Peyer's patch (tissue), 4 donors: ENCODE data around the gene NBAS. TPM values are rescaled to one million over a fixed set of nuclear protein-coding genes. Genes with fewer than 3 reads are reported as not detected.

ENCODE experiments used
- DNase-seq, 3 donors: peaks; one replicate each; pipeline ENCODE4 v3.0.0-alpha.2; 2017 to 2019
- H3K27ac ChIP-seq, 4 donors: fragments of 200-600 bp; sonication (generic); one replicate each; pipeline ENCODE4 v1.5.1; 2016 to 2019
- H3K27me3 ChIP-seq, 2 donors: fragments of 200-600 bp; sonication (generic); one replicate each; pipeline ENCODE4 v1.5.1; 2019
- H3K36me3 ChIP-seq, 3 donors: fragments of 200-600 bp; sonication (generic); one replicate each; pipeline ENCODE4 v1.5.1; 2016 to 2019
- H3K4me1 ChIP-seq, 4 donors: fragments of 200-600 bp; sonication (generic); one replicate each; pipeline ENCODE4 v1.5.1; 2016 to 2019
- H3K4me3 ChIP-seq, 4 donors: fragments of 200-600 bp; sonication (generic); 1 replicate in 3 of 4; 2 replicates in 1 of 4; pipeline ENCODE4 v1.5.1; 2016 to 2019; ENCODE audit warnings: mild to moderate bottlenecking in 1 of 4
- H3K9me3 ChIP-seq, 4 donors: fragments of 200-600 bp; sonication (generic); one replicate each; pipeline ENCODE4 v1.5.1; 2016 to 2019; ENCODE audit warnings: mild to moderate bottlenecking in 1 of 4
- CTCF ChIP-seq, 6 experiments: fragments of 450-650 bp in 4 of 6; fragments of 200-600 bp in 2 of 6; sonication (generic) in 1 of 6; IDR thresholded peaks; one replicate each; pipeline ENCODE4 v1.5.1; 2017 to 2019; ENCODE audit warnings: antibody characterized with exemption in 6 of 6, mild to moderate bottlenecking in 3 of 6, moderate library complexity in 1 of 6
- POLR2A ChIP-seq, 2 donors: fragments of 450-650 bp; IDR thresholded peaks; one replicate each; pipeline ENCODE4 v1.5.1; 2017; ENCODE audit warnings: antibody characterized with exemption in 2 of 2, mild to moderate bottlenecking in 2 of 2, moderate library complexity in 2 of 2
- total RNA-seq, 4 donors: library from RNA; depleted of rRNA; stranded (reverse); fragments of >200 nt; gene quantifications; one replicate each; pipeline ENCODE4 v1.1.0, GENCODE V29; 2016

NBAS gene
- 10 to 100 TPM; 43.2 to 70.2 (median 55.3) TPM for total RNA-seq

DNA sequence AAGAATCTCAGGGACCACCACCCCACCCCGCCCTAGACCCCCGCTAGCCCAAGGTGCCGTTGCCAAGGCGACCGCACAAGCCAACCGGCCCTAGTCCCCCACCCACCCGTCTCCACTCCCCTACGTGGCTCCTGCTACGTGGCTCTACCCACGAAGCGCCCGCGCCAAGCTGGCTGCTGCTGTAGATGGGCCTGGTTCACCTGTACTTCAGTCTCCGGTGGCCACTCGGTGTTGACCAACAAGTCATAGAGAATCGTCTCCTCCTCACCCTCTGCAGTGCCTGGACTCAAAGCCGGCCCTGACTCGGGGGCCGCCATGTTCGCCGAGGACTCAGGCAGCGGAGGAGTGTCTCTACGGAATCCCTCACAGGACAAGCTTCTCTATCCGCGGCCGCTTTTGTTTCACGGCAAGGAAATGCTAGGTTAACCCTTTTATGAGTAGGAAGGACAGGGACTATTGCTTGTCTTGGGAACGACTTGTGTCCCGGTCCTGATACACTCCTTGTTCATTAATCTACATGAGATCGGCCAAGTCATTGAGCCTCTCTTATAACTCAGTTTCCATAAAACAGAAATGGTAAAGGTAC lies at the start of gene NBAS:
Gene NBAS, minus strand, starts transcription at position 347 of the 586 bp plus-strand sequence. Its CDS starts 30 bp downstream, at position 317.
- H3K27me3 ChIP-seq: no peaks in the 10 kb centered on the region
- TF ChIP-seq CTCF (IDR thresholded peaks at IDR 0.05) (no peak), POLR2A (IDR thresholded peaks at IDR 0.05) (peak in 1 of 2 donors; percentile 21)
- peak; percentile 81 to 94 (median 85) for DNase-seq

GRCh38 chr2:15610430-15610952 lies 49.4 kb upstream of the NBAS start:
- TF ChIP-seq POLR2A (IDR thresholded peaks at IDR 0.05) (no peak), CTCF (IDR thresholded peaks at IDR 0.05) (no peak)
- no peak for DNase-seq
- H3K9me3 ChIP-seq: no peaks in the 10 kb centered on the region
- peaks cover 0 to 69% (median 0%) of the 10 kb centered on the region in 3 donors for H3K36me3 ChIP-seq
- H3K4me3 ChIP-seq: no peak overlapping the region
- no peaks in the 10 kb centered on the region for H3K27me3 ChIP-seq
- no peak overlapping the region for H3K27ac ChIP-seq
- no peaks in the 10 kb centered on the region for H3K4me1 ChIP-seq

More for the DNA sequence above, at the start of gene NBAS:
- Histone ChIP-seq H3K36me3 (no peaks in the 10 kb centered on the region), H3K4me1 (peaks cover 0 to 28% (median 2%) of the 10 kb centered on the region in 4 donors), H3K9me3 (no peaks in the 10 kb centered on the region), H3K27ac (peak within 1 kb of the TSS; percentile 55 to 79 (median 66)), H3K4me3 (peak within 1 kb of the TSS; percentile 67 to 90 (median 74))

GRCh38 chr2:15609341-15610042 lies 48.4 kb upstream of the NBAS start:
- TF ChIP-seq POLR2A (IDR thresholded peaks at IDR 0.05): no peak
- TF ChIP-seq CTCF (IDR thresholded peaks at IDR 0.05): no peak
- no peak for DNase-seq
- H3K4me1 ChIP-seq: no peaks in the 10 kb centered on the region
- H3K27me3 ChIP-seq: no peaks in the 10 kb centered on the region
- no peaks in the 10 kb centered on the region for H3K9me3 ChIP-seq
- H3K36me3 ChIP-seq: peaks cover 0 to 69% (median 4%) of the 10 kb centered on the region in 3 donors
- no peak overlapping the region for H3K27ac ChIP-seq
- H3K4me3 ChIP-seq: no peak overlapping the region

- H3K27ac ChIP-seq: no peak overlapping the region
- H3K4me3 ChIP-seq: no peak overlapping the region
- peaks cover 0 to 78% (median 5%) of the 10 kb centered on the region in 3 donors for H3K36me3 ChIP-seq
- no peak for TF ChIP-seq POLR2A (IDR thresholded peaks at IDR 0.05)
- TF ChIP-seq CTCF (IDR thresholded peaks at IDR 0.05): no peak
- H3K27me3 ChIP-seq: no peaks in the 10 kb centered on the region
- H3K9me3 ChIP-seq: no peaks in the 10 kb centered on the region
- no peaks in the 10 kb centered on the region for H3K4me1 ChIP-seq
- DNase-seq: no peak
Measured at GRCh38 chr2:15608392-15608761, 47.2 kb upstream of the NBAS start.

GRCh38 chr2:15607709-15608391 lies 46.7 kb upstream of the NBAS start:
- peaks cover 0 to 79% (median 5%) of the 10 kb centered on the region in 3 donors for H3K36me3 ChIP-seq
- TF ChIP-seq CTCF (IDR thresholded peaks at IDR 0.05) (no peak), POLR2A (IDR thresholded peaks at IDR 0.05) (no peak)

More at GRCh38 chr2:15607709-15608391, 46.7 kb upstream of the NBAS start:
- DNase-seq: no peak
- H3K4me3 ChIP-seq: no peak overlapping the region
- H3K4me1 ChIP-seq: no peaks in the 10 kb centered on the region
- no peak overlapping the region for H3K27ac ChIP-seq
- H3K27me3 ChIP-seq: no peaks in the 10 kb centered on the region
- H3K9me3 ChIP-seq: no peaks in the 10 kb centered on the region
